HepG2 (cell line): ENCODE measurements around the gene PTTG1. TPM values are rescaled to one million over a fixed set of nuclear protein-coding genes. Genes with fewer than 3 reads are reported as not detected.

Experiments
- AHR ChIP-seq: IDR thresholded peaks from 2 replicates; pipeline ENCODE4 v1.6.1; 2018; ENCODE audit warnings: missing genetic modification reagents, missing compliant biosample characterization
- ATF5 ChIP-seq: sonication (generic); formaldehyde crosslinking; IDR thresholded peaks from 2 replicates; pipeline ENCODE4 v1.4.0; 2020; ENCODE audit warnings: mild to moderate bottlenecking, low read depth, missing genetic modification reagents
- GABPA ChIP-seq, 2 experiments: IDR thresholded peaks; 2 replicates each; pipeline ENCODE4 v1.6.1; 2011 to 2016; ENCODE audit warnings: low read depth in 2 of 2, low read length in 1 of 2, missing biosample characterization in 1 of 2, missing genetic modification characterization in 1 of 2
- HNF4G ChIP-seq, 2 experiments: sonication (generic) in 1 of 2; formaldehyde crosslinking in 1 of 2; IDR thresholded peaks; 2 replicates each; pipeline versions ENCODE4 v1.4.0 to v1.6.1; 2011 to 2020; ENCODE audit warnings: borderline replicate concordance in 2 of 2, low read depth in 2 of 2, mild to moderate bottlenecking in 2 of 2, low read length in 1 of 2, missing genetic modification reagents in 1 of 2, moderate library complexity in 1 of 2
- MEIS2 ChIP-seq: sonication (generic); formaldehyde crosslinking; IDR thresholded peaks from 2 replicates; pipeline ENCODE4 v1.9.0; 2021; ENCODE audit warnings: mild to moderate bottlenecking, missing genetic modification reagents
- MYC ChIP-seq: sonication (generic); formaldehyde crosslinking; IDR thresholded peaks from 2 replicates; pipeline ENCODE4 v1.9.0; 2021; ENCODE audit warnings: missing genetic modification reagents, borderline replicate concordance
- PHF21A ChIP-seq: sonication (generic); formaldehyde crosslinking; IDR thresholded peaks from 2 replicates; pipeline ENCODE4 v1.5.0; 2020; ENCODE audit warnings: mild to moderate bottlenecking, missing genetic modification reagents
- SMAD3 ChIP-seq: sonication (generic); formaldehyde crosslinking; IDR thresholded peaks from 2 replicates; pipeline ENCODE4 v1.4.0; 2020; ENCODE audit warnings: missing genetic modification reagents
- SRSF4 ChIP-seq: fragments of 200-400 bp; formaldehyde crosslinking; IDR thresholded peaks from one replicate; pipeline ENCODE4 v1.6.1; 2018; ENCODE audit warnings: mild to moderate bottlenecking, low read depth, low read length, moderate library complexity; ENCODE audit not compliant: poor library complexity, severe bottlenecking
- SRY ChIP-seq: sonication (generic); formaldehyde crosslinking; IDR thresholded peaks from 2 replicates; pipeline ENCODE4 v1.8.0; 2022; ENCODE audit warnings: mild to moderate bottlenecking, missing genetic modification reagents
- TSC22D2 ChIP-seq: sonication (generic); formaldehyde crosslinking; IDR thresholded peaks from 2 replicates; pipeline ENCODE4 v1.5.1; 2020; ENCODE audit warnings: missing genetic modification reagents, mild to moderate bottlenecking, borderline replicate concordance
- ZBTB25 ChIP-seq: IDR thresholded peaks from 2 replicates; pipeline ENCODE4 v1.6.1; 2018; ENCODE audit warnings: missing genetic modification reagents
- ZBTB38 ChIP-seq: sonication (generic); formaldehyde crosslinking; IDR thresholded peaks from 2 replicates; pipeline ENCODE4 v1.5.1; 2020; ENCODE audit warnings: mild to moderate bottlenecking, missing genetic modification reagents
- ZFP36L1 ChIP-seq: sonication (generic); formaldehyde crosslinking; IDR thresholded peaks from 2 replicates; pipeline ENCODE4 v1.8.0; 2022; ENCODE audit warnings: mild to moderate bottlenecking, missing genetic modification reagents, moderate library complexity
- ZNF124 ChIP-seq: sonication (generic); formaldehyde crosslinking; IDR thresholded peaks from 2 replicates; pipeline ENCODE4 v1.4.0; 2020; ENCODE audit warnings: missing genetic modification reagents
- ZNF251 ChIP-seq: sonication (generic); formaldehyde crosslinking; IDR thresholded peaks from 2 replicates; pipeline ENCODE4 v1.9.0; 2021; ENCODE audit warnings: mild to moderate bottlenecking, missing genetic modification reagents
- ZNF264 ChIP-seq: sonication (generic); formaldehyde crosslinking; IDR thresholded peaks from 2 replicates; pipeline ENCODE4 v1.4.0; 2020; ENCODE audit warnings: missing genetic modification reagents
- ZNF709 ChIP-seq: sonication (generic); formaldehyde crosslinking; IDR thresholded peaks from 2 replicates; pipeline ENCODE4 v1.5.0; 2020; ENCODE audit warnings: mild to moderate bottlenecking, missing genetic modification reagents
- ZNF710 ChIP-seq: sonication (generic); formaldehyde crosslinking; IDR thresholded peaks from 2 replicates; pipeline ENCODE4 v1.5.0; 2020; ENCODE audit warnings: mild to moderate bottlenecking, missing genetic modification reagents, borderline replicate concordance
- polyA plus RNA-seq, 8 experiments: library from polyadenylated mRNA; depleted of rRNA in 3 of 8; stranded (reverse) in 7 of 8; unstranded in 1 of 8; fragments of >200 nt; fragmentation: Illumina TruSeq in 4 of 8; extraction: Trizol in 4 of 8; gene quantifications; 2 replicates each; pipeline versions ENCODE4 v1.2.1 to v1.2.3, GENCODE V29; 2011 to 2016; ENCODE audit warnings: low read depth in 4 of 8, missing spikeins in 1 of 8, mixed read lengths in 1 of 8; ENCODE audit not compliant: insufficient read depth in 1 of 8
- total RNA-seq, 5 experiments: library from RNA; depleted of rRNA; stranded (reverse); fragments of >200 nt; fragmentation: Illumina TruSeq; extraction: Trizol; gene quantifications; 2 replicates each; pipeline ENCODE4 v1.2.3, GENCODE V29; 2016; ENCODE audit warnings: low read depth in 1 of 5
- TF ChIP-seq, protein P1 (sequence below): sonication (generic); formaldehyde crosslinking; IDR thresholded peaks from 2 replicates; pipeline ENCODE4 v1.5.1; 2020; ENCODE audit warnings: missing genetic modification reagents, mild to moderate bottlenecking, borderline replicate concordance
- TF ChIP-seq, protein P2 (sequence below): sonication (generic); formaldehyde crosslinking; IDR thresholded peaks from 2 replicates; pipeline ENCODE4 v1.9.0; 2021; ENCODE audit warnings: missing genetic modification reagents, mild to moderate bottlenecking, borderline replicate concordance

Gene PTTG1
- total and polyA plus RNA-seq, 2 of the 13 experiments (the other 11 are each of a cell fraction or from before 2014, with no cell fraction given) = 102 to 161 TPM

GRCh38 chr5:160399402-160400353, 22.0 kb upstream of the PTTG1 start, which contains the start of gene FAM200C (continued):
- peak; percentile 63; the same call in 1 of the 2 replicates for TF ChIP-seq PHF21A (CRISPR knock-in tag)
- no peak for TF ChIP-seq ZNF264
- no peak for TF ChIP-seq HNF4G (IDR thresholded peaks at IDR 0.05; ENCODE audit: borderline replicate concordance, low read depth, low read length)
- TF ChIP-seq HNF4G (CRISPR knock-in tag; IDR thresholded peaks at IDR 0.05; ENCODE audit: borderline replicate concordance, low read depth) = no peak
- TF ChIP-seq ZNF124 (CRISPR knock-in tag) = peak; percentile 29; the same call in 1 of the 2 replicates
- TF ChIP-seq AHR = 0 out of 2 replicates have a peak, but pooled peaks have one; percentile 31
- TF ChIP-seq SRY (CRISPR knock-in tag) = peak; percentile 88; the same call in 1 of the 2 replicates
- TF ChIP-seq ZBTB38 = peak; percentile 62; the same call in 1 of the 2 replicates
- no peak for TF ChIP-seq SRSF4
- no peak for TF ChIP-seq GABPA (IDR thresholded peaks at IDR 0.05; ENCODE audit: low read depth, low read length)
- TF ChIP-seq GABPA (CRISPR knock-in tag; IDR thresholded peaks at IDR 0.05; ENCODE audit: low read depth) = peak; percentile 62
- no peak for TF ChIP-seq MEIS2
- peak; percentile 77; the same call in 1 of the 2 replicates for TF ChIP-seq ZFP36L1 (CRISPR knock-in tag)
- TF ChIP-seq, protein P1, sequence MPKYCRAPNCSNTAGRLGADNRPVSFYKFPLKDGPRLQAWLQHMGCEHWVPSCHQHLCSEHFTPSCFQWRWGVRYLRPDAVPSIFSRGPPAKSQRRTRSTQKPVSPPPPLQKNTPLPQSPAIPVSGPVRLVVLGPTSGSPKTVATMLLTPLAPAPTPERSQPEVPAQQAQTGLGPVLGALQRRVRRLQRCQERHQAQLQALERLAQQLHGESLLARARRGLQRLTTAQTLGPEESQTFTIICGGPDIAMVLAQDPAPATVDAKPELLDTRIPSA (CRISPR knock-in tag) = no peak
- peak; percentile 46; the same call in 1 of the 2 replicates for TF ChIP-seq ZNF709 (CRISPR knock-in tag)
- peak; percentile 33; the same call in 1 of the 2 replicates for TF ChIP-seq SMAD3 (CRISPR knock-in tag)
- peak; percentile 52; the same call in 1 of the 2 replicates for TF ChIP-seq MYC
- TF ChIP-seq ATF5 = no peak; the same call in 1 of the 2 replicates
- TF ChIP-seq TSC22D2 (CRISPR knock-in tag) = 0 out of 2 replicates have a peak, but pooled peaks have one; percentile 39
- TF ChIP-seq ZNF710 (CRISPR knock-in tag) = peak; percentile 32; the same call in 1 of the 2 replicates
- TF ChIP-seq, protein P2, sequence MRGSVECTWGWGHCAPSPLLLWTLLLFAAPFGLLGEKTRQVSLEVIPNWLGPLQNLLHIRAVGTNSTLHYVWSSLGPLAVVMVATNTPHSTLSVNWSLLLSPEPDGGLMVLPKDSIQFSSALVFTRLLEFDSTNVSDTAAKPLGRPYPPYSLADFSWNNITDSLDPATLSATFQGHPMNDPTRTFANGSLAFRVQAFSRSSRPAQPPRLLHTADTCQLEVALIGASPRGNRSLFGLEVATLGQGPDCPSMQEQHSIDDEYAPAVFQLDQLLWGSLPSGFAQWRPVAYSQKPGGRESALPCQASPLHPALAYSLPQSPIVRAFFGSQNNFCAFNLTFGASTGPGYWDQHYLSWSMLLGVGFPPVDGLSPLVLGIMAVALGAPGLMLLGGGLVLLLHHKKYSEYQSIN (CRISPR knock-in tag) = no peak
- peak; percentile 24; the same call in 1 of the 2 replicates for TF ChIP-seq ZBTB25 (CRISPR knock-in tag)
- no peak for TF ChIP-seq ZNF251 (CRISPR knock-in tag)
